Stomach (tissue), 4 donors: Measurements from ENCODE around the gene OR2B2.

Experiments
- CTCF ChIP-seq, 7 experiments: fragments of 450-650 bp in 4 of 7; fragments of 200-600 bp in 3 of 7; sonication (generic) in 3 of 7; IDR thresholded peaks; one replicate each; pipeline ENCODE4 v1.5.1; 2016 to 2019; ENCODE audit warnings: antibody characterized with exemption in 7 of 7, control low read depth in 2 of 7, mild to moderate bottlenecking in 1 of 7
- EP300 ChIP-seq: sonication (generic); formaldehyde crosslinking; IDR thresholded peaks from one replicate; pipeline ENCODE4 v1.6.1; 2017; ENCODE audit warnings: antibody characterized with exemption

- no peak for TF ChIP-seq CTCF (IDR thresholded peaks at IDR 0.05)
- TF ChIP-seq EP300 = no peak
Observed at GRCh38 chr6:27865850-27866356, 46.3 kb downstream of the OR2B2 start.
